Thyroid gland (tissue), 4 donors: ENCODE data around the gene RASSF1. TPM values are rescaled to one million over a fixed set of nuclear protein-coding genes. Genes with fewer than 3 reads are reported as not detected.
A peak's percentile ranks its signal among the peaks of the same experiment; 100 is the strongest.

Experiments
- DNase-seq, 2 donors: peaks; one replicate each; pipeline ENCODE4 v3.0.0-alpha.2; 2019
- H3K27ac ChIP-seq, 3 donors: fragments of 200-600 bp; sonication (generic); 1 replicate in 2 of 3; 2 replicates in 1 of 3; pipeline ENCODE4 v1.5.1; 2016 to 2019; ENCODE audit warnings: mild to moderate bottlenecking in 1 of 3, moderate library complexity in 1 of 3
- H3K27me3 ChIP-seq: fragments of 200-600 bp; sonication (generic); one replicate; pipeline ENCODE4 v1.5.1; 2019
- H3K36me3 ChIP-seq, 2 donors: fragments of 200-600 bp; sonication (generic); one replicate each; pipeline ENCODE4 v1.5.1; 2016 to 2019
- H3K4me1 ChIP-seq, 2 donors: fragments of 200-600 bp; sonication (generic); one replicate each; pipeline ENCODE4 v1.5.1; 2017 to 2019
- H3K4me3 ChIP-seq, 3 donors: fragments of 200-600 bp; sonication (generic); replicated peaks in 1 of 3; 1 replicate in 2 of 3; 2 replicates in 1 of 3; pipeline ENCODE4 v1.5.1; 2016; ENCODE audit warnings: mild to moderate bottlenecking in 1 of 3
- H3K9me3 ChIP-seq: fragments of 200-600 bp; sonication (generic); one replicate; pipeline ENCODE4 v1.5.1; 2017
- POLR2A ChIP-seq, 2 donors: fragments of 450-650 bp; IDR thresholded peaks; one replicate each; pipeline ENCODE4 v1.6.1; 2017; ENCODE audit warnings: antibody characterized with exemption in 2 of 2, mild to moderate bottlenecking in 2 of 2, moderate library complexity in 1 of 2
- WGBS, 2 donors: methylation state at CpG; one replicate each; pipeline ENCODE4 v1.1.5; 2017; 5-methylcytosine and 5-hydroxymethylcytosine counted together
- intact Hi-C: fragments of 100-400 bp; cut with DNase I; formaldehyde crosslinking; loops from one replicate; pipeline ENCODE4 v1.15.1; 2023
- total RNA-seq, 4 donors: library from RNA; depleted of rRNA; stranded (reverse); fragments of >200 nt; gene quantifications; one replicate each; pipeline ENCODE4 v1.2.3, GENCODE V29; 2016
- TF ChIP-seq, protein P1 (sequence below), 6 experiments: fragments of 200-600 bp in 3 of 6; fragments of 450-650 bp in 3 of 6; sonication (generic) in 3 of 6; IDR thresholded peaks; one replicate each; pipeline ENCODE4 v1.5.1; 2016 to 2019; ENCODE audit warnings: antibody characterized with exemption in 6 of 6, mild to moderate bottlenecking in 2 of 6, inconsistent platforms in 1 of 6, moderate library complexity in 1 of 6

The RASSF1 gene
- total RNA-seq, 4 donors from 2014 or later: 18.9 to 42.6 (median 24.8) TPM

DNA sequence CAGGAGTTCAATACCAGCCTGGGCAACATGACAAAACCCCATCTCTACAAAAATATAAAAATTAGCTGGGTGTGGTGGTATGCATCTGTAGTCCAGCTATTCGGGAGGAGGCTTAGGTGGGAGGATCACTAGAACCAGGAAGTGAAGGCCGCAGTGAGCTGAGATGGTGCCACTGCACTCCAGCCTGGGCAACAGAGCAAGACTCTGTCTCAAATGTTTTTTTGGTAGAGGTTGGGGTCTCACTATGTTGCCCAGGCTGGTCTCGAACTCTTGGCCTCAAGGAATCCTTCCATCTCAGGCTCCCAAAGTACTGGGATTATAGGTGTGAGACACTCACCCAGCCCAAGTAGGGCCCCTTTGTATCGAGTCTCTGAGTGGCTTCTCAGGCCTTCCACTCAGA, 46.5 kb downstream of the RASSF1 start:
- no peak for DNase-seq
- H3K27me3 ChIP-seq: no peaks in the 10 kb centered on the region
- intact Hi-C loops: loop anchor here (5.0 kb wide), 1 partner anchor 33 kb away; the partner anchor contains the start of gene TUSC2
- peaks cover 8 to 11% of the 10 kb centered on the region in 2 donors for H3K36me3 ChIP-seq
- no peak for TF ChIP-seq POLR2A (IDR thresholded peaks at IDR 0.05)
- TF ChIP-seq, protein P1, sequence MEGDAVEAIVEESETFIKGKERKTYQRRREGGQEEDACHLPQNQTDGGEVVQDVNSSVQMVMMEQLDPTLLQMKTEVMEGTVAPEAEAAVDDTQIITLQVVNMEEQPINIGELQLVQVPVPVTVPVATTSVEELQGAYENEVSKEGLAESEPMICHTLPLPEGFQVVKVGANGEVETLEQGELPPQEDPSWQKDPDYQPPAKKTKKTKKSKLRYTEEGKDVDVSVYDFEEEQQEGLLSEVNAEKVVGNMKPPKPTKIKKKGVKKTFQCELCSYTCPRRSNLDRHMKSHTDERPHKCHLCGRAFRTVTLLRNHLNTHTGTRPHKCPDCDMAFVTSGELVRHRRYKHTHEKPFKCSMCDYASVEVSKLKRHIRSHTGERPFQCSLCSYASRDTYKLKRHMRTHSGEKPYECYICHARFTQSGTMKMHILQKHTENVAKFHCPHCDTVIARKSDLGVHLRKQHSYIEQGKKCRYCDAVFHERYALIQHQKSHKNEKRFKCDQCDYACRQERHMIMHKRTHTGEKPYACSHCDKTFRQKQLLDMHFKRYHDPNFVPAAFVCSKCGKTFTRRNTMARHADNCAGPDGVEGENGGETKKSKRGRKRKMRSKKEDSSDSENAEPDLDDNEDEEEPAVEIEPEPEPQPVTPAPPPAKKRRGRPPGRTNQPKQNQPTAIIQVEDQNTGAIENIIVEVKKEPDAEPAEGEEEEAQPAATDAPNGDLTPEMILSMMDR (IDR thresholded peaks at IDR 0.05): no peak
- H3K9me3 ChIP-seq: no peaks in the 10 kb centered on the region
- peaks cover 23 to 32% of the 10 kb centered on the region in 2 donors for H3K4me1 ChIP-seq
- H3K27ac ChIP-seq: no peak overlapping the region
- H3K4me3 ChIP-seq: no peak overlapping the region
- WGBS, 2 donors: 85 to 93% methylated on average over 3 to 4 of the region's 4 CpGs

- H3K9me3 ChIP-seq: no peaks in the 10 kb centered on the region
- H3K27ac ChIP-seq: peak overlapping the region; percentile 20 to 75 (median 58)
- peaks cover 16 to 20% of the 10 kb centered on the region in 2 donors for H3K36me3 ChIP-seq
- H3K27me3 ChIP-seq: no peaks in the 10 kb centered on the region
- DNase-seq: no peak
- H3K4me1 ChIP-seq: peaks cover 17 to 24% of the 10 kb centered on the region in 2 donors
- H3K4me3 ChIP-seq: no peak overlapping the region
- TF ChIP-seq, protein P1 (IDR thresholded peaks at IDR 0.05): no peak
- no peak for TF ChIP-seq POLR2A (IDR thresholded peaks at IDR 0.05)
- intact Hi-C loops: loop anchor here (5.0 kb wide), 1 partner anchor 34 kb away; the partner anchor contains the start of gene TUSC2
- WGBS, 2 donors: 61 to 80% methylated on average over 5 to 12 of the region's 12 CpGs
Measured at GRCh38 chr3:50293079-50293801, 47.4 kb downstream of the RASSF1 start.

DNA sequence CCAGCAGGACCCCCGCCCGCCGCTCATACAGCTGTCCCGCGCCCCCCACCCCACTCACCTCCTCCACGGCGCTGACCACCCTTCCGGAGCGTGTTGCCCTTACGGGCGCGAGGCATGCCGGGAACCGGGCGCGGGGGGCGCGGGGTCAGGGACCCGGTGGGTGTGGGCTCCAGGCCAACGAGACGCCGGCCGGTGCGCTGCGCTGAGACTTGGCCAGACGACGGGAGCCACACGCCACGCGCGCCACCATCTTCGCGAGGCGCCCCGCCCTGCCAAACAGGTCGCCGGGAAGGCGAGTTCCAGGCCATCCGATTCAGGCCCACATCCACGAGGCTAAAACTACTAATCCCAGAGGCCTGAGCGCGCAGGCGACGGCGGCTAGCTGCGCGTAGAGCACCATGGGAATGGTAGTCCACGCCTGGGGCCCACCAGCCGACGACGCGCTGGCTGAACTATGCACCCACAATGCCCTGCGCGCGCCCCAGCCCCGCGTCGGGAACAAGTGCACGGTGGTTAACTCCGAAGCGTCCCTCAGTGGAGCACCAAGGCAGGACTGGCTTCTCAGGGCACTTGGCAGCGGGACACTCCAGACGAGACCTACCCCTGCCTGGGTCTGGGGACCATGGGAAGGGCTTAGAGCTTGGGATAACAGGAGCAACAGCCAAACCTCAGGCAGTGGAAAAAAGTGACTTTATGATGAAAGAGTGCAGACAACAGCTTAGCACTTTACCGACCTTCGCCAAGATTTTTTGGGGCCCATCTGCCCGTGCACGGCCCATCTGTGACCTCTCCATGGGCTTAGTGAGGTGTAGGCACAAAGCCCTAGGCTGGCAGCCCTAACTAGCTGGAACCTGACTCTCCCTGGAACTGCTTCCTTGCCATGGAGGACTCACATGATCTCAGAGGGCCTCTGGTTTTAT, 48.2 kb downstream of the RASSF1 start, which contains the start of gene IFRD2:
IFRD2 (minus strand) TSS at position 271 of the 920 bp plus-strand sequence; CDS start at position 116, 155 bp downstream.
- H3K4me1 ChIP-seq: peaks cover 15 to 18% of the 10 kb centered on the region in 2 donors
- no peaks in the 10 kb centered on the region for H3K27me3 ChIP-seq
- intact Hi-C loops: loop anchor here (5.0 kb wide), 1 partner anchor 35 kb away; the partner anchor contains the start of gene TUSC2
- peak in 1 of 2 donors; percentile 62 for TF ChIP-seq POLR2A (IDR thresholded peaks at IDR 0.05)
- TF ChIP-seq, protein P1 (IDR thresholded peaks at IDR 0.05): no peak
- H3K27ac ChIP-seq: peak within 1 kb of the TSS; percentile 20 to 75 (median 68)
- H3K9me3 ChIP-seq: no peaks in the 10 kb centered on the region
- DNase-seq: peak; percentile 98
- H3K4me3 ChIP-seq: peak within 1 kb of the TSS; percentile 45 to 92 (median 78)
- peaks cover 24 to 26% of the 10 kb centered on the region in 2 donors for H3K36me3 ChIP-seq
- WGBS, 2 donors: 5 to 6% methylated on average over 7 to 8 of the region's 67 CpGs

GRCh38 chr3:50290161-50290641, 50.4 kb downstream of the RASSF1 start:
- Histone ChIP-seq H3K4me1 (peaks cover 15 to 18% of the 10 kb centered on the region in 2 donors), H3K9me3 (no peaks in the 10 kb centered on the region), H3K4me3 (no peak overlapping the region), H3K27me3 (no peaks in the 10 kb centered on the region), H3K27ac (no peak overlapping the region), H3K36me3 (peaks cover 26 to 28% of the 10 kb centered on the region in 2 donors)
- DNase-seq: no peak
- intact Hi-C loops: loop anchor here (5.0 kb wide), 1 partner anchor 37 kb away; the partner anchor contains the start of gene TUSC2
- 91 to 93% methylated on average over 13 to 16 of the region's 16 CpGs for WGBS, 2 donors
- no peak for TF ChIP-seq POLR2A (IDR thresholded peaks at IDR 0.05)
- TF ChIP-seq, protein P1 (IDR thresholded peaks at IDR 0.05): no peak
